Kidney glomerular epithelial cell (primary cell): ENCODE results near the gene RTEL1.

ENCODE experiments used
- DNase-seq: peaks from one replicate; lab custom pipeline; 2025; lab: John Stamatoyannopoulos, UW

The RTEL1 gene

DNA sequence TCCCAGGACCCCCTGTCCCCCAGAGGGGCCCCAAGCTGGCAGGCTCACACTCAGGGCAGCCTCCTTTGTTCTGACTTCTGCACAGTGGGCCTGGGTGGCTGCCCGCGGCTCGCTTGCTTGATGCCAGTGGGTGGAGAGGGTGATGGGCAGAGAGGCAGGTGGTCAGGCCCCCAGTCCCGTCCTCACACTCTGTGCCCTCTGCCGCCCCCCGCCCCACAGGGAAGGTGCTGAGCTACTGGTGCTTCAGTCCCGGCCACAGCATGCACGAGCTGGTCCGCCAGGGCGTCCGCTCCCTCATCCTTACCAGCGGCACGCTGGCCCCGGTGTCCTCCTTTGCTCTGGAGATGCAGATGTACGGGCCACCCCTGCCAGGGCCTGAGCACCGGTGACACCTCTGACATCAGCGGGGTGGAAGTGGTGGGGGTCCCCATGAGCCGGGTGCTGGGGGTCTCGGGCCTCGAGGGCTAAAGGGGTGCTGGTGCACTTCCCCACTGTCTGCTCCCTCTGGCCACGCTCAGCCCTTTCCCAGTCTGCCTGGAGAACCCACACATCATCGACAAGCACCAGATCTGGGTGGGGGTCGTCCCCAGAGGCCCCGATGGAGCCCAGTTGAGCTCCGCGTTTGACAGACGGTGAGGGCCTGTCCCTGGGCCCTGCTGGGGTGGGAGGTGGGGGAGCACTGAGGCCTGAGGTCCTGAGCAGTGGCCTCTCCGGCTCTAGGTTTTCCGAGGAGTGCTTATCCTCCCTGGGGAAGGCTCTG is 29.5 kb downstream of the RTEL1 start:
- no peak for DNase-seq

DNA sequence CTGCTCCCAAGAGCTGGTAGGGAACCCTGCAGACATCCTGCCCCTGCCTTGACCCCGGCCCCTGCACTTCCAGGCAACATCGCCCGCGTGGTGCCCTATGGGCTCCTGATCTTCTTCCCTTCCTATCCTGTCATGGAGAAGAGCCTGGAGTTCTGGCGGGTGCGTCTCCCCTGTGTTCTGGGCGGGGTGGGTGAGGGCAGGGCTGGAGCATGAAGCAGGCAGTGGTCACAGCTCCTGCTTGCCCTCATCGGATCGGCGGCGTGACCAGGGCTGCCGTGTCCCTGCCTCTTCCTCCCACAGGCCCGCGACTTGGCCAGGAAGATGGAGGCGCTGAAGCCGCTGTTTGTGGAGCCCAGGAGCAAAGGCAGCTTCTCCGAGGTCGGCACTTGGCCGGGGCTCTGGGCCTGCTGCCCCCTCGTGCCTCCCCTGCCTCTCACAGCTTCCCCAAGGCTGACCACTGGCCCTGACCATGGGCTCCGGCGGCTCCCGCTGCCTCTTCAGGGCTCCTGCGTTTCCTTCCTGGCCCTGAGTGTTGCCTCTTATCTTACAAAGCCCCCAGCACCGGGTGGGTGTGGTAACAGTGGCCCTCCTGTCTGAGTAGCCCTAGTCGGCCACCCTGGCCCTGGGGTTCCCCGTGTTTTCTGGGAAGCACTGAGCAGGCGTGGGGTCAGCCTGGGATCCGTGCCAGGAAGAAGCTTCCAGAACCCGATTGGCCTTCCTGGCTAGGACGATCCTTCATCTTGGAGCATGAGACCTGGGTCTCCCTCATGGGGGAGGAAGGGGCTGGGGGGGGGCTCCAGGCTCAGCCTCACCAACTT is 30.3 kb downstream of the RTEL1 start:
- DNase-seq: no peak

DNA sequence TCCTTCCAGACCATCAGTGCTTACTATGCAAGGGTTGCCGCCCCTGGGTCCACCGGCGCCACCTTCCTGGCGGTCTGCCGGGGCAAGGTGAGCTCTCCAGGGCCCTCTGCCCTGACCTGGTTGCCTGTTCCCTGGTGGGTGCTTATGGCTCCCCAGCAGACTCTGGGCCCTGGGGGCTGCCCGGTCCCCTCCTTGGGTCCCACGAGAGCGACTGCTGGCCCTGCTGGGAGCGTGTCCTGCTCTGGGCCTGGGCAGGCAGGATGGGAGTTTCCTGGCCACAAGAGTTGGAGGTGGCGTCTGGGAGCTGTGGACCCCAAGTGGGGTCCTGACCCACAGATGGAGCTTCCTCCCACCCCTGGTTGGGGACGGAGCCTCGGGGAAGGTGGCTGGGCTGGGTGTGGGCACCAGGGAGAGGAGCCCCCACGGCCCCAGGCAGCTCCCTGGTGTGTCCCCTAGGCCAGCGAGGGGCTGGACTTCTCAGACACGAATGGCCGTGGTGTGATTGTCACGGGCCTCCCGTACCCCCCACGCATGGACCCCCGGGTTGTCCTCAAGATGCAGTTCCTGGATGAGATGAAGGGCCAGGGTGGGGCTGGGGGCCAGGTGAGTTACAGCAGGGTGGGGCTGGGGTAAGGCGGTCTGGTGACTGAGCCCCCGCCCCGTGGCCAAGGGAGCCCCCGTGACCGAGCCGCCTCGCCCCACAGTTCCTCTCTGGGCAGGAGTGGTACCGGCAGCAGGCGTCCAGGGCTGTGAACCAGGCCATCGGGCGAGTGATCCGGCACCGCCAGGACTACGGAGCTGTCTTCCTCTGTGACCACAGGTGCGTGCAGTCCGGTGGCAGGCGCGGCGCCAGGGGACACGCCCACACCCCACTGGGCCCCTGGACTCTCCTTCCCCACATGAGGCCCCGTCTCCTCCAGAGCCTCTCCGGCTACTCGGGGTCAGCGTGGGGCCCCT is 31.2 kb downstream of the RTEL1 start:
- DNase-seq: no peak

DNA sequence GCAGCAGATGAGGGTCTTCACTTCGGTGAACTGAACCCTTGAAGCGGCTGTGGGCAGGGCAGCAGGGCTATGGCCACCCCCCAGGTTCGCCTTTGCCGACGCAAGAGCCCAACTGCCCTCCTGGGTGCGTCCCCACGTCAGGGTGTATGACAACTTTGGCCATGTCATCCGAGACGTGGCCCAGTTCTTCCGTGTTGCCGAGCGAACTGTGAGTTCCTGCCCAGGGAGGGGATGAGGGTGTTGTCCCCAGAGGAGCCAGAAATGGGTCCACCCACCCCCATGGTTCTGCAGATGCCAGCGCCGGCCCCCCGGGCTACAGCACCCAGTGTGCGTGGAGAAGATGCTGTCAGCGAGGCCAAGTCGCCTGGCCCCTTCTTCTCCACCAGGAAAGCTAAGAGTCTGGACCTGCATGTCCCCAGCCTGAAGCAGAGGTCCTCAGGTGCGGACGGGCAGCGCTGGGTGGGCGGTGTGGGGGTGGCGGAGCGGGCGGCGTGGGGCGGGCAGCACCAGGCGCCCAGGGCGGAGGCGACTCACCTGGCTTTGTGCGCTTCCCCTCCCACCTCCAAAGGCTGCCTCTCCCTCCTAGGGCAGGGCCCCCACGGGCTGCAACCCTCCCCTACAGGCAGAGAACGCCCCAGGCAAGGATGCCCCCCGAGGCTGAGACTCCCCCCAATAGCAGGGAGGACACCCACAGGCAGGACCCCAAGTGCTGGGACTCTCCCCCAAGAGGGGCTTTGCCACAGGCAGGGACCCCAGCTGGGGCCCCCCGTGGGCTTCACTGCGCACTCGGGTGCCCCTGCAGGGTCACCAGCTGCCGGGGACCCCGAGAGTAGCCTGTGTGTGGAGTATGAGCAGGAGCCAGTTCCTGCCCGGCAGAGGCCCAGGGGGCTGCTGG is 32.1 kb downstream of the RTEL1 start:
- no peak for DNase-seq

DNA sequence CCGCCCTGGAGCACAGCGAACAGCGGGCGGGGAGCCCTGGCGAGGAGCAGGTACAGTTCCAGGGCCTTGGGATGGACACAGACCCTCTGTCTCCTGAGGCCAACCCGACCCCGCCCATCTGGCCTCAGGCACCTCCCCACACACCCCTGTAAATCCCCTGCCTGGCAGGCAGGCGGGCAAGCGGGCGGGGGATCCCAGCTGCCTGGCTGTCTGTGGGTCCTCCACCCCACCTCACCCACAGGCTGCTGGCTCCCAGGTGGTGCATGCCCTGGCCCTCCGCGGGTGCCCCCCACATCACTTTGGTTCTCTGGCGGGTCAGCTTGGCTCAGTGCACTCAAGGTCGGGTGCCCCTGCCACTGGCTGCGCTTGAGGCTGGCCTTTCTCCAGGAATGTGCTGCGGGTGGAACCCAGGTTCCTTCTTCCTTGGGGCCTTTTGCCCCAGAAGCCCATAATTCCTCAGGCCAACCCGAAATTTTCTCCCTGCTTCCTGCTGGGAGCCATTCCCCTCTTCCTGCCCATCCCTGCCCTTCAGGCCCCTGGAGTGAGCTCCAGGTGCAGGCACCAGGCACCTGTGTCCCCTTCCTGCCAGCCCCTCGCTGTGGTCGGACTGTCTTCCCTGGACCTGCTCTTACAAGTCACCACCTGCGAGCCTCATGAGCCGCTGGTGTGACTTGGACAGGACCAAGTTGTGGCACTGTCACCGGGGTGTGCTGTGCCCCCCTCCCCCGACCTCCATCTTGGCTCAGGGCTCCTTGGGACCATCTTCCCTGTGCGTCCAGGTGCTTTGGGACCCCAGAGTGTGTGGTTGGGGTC is 33.0 kb downstream of the RTEL1 start:
- no peak for DNase-seq

DNA sequence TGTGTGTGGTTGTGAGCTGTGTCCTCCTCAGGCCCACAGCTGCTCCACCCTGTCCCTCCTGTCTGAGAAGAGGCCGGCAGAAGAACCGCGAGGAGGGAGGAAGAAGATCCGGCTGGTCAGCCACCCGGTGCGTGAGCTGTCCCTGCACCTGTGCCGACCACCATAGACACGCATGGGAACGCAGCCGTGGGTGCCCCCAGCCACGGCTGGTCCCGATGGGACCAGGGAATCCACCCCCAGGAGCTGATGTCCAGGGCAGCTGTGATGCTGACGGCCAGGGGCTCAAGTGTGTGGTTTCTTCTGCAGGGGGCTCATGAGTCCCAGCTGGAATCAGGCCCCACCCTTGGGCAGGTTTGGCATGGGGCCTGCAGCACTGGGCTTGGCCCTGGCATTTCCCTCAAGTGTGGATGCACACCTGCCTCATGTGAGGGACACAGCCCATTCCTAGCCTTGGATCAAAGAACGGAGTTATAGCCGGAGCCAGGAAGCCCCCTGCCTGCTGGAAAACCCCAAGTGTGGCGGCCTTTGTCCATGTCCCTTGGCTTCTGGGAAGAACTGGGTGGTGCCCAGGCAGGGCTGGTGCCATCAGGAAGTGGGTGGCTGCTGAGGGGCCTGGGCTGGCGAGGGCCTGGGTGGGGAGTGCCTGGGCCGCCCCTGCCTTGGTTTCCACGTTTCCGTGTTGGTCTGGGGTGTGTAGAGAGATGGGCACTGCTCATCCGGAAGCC is 33.8 kb downstream of the RTEL1 start:
- DNase-seq: no peak

DNA sequence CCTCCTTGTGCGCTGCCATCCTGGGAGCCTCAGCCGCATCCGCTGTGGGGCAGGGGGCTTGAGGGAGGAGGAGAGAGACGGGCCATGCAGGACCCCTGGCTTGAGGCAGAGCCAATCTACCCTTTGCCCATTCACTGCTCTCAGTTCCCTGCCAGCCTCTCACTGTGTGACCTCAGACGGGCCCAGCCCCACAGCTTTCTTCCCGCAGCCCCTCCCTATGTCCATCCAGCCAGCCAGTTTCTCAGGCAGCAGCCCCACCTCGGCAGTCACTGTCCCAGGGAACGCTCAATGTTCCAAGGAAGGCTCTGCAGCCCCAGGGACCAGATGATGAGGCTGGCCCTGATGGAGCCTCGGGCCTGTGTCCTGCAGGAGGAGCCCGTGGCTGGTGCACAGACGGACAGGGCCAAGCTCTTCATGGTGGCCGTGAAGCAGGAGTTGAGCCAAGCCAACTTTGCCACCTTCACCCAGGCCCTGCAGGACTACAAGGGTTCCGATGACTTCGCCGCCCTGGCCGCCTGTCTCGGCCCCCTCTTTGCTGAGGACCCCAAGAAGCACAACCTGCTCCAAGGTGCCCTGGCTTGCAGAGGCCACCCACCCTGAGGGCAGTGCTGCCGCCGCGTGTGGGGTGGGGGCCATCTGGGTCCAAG is 34.4 kb downstream of the RTEL1 start:
- no peak for DNase-seq

DNA sequence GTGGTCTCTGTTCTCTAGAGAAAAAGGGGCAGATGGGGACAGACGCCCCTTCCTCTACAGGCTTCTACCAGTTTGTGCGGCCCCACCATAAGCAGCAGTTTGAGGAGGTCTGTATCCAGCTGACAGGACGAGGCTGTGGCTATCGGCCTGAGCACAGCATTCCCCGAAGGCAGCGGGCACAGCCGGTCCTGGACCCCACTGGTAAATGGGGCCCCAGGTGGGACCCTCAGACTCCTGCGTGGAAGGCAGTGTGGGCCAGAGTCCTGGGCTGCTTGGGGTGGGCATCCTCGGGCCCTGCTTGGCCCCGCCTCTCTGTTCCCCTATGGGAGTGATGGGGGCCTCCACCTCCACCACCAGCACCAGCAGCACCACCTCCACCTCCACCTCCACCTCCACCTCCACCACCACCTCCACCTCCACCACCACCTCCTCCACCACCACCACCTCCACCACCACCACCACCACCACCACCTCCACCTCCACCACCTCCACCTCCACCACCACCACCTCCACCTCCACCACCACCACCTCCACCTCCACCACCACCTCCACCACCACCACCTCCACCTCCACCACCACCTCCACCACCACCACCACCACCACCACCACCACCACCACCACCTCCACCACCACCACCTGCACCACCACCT is 35.1 kb downstream of the RTEL1 start:
- DNase-seq: no peak

DNA sequence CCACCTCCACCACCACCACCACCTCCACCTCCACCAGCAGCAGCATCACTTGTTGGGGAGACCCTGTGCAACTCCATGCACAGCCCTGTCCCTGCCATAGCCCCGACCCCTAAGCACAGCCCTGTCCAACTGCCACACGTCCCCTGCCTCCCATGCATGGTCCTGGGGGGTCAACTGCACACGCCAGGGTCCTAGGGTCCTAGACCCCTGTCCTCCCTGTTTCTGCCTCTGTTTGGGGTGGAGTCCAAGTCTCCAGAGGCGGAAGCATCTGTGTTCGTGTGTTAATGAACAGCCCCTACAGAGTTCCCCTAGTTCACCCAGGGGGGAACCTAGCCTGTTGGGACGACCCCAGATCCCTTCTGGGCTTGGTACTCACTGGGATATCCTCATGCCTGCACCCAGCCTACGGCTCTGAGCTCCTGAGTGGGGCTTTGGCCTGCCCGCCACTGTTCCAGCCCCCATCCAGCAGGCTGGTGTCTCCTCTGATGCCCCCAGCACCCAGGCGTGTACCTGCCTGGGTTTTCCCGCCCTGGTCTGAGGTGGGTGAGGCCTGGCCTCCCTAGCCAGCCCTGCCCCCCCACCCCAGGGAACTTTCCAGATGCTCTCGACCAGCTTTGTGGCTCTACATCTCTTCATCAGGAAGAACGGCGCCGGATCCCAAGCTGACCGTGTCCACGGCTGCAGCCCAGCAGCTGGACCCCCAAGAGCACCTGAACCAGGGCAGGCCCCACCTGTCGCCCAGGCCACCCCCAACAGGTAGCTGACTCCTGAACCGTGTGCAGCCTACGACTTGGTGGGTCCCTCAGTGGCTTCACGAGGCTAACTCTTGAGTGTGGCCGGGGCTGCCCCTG is 35.8 kb downstream of the RTEL1 start:
- DNase-seq: no peak

DNA sequence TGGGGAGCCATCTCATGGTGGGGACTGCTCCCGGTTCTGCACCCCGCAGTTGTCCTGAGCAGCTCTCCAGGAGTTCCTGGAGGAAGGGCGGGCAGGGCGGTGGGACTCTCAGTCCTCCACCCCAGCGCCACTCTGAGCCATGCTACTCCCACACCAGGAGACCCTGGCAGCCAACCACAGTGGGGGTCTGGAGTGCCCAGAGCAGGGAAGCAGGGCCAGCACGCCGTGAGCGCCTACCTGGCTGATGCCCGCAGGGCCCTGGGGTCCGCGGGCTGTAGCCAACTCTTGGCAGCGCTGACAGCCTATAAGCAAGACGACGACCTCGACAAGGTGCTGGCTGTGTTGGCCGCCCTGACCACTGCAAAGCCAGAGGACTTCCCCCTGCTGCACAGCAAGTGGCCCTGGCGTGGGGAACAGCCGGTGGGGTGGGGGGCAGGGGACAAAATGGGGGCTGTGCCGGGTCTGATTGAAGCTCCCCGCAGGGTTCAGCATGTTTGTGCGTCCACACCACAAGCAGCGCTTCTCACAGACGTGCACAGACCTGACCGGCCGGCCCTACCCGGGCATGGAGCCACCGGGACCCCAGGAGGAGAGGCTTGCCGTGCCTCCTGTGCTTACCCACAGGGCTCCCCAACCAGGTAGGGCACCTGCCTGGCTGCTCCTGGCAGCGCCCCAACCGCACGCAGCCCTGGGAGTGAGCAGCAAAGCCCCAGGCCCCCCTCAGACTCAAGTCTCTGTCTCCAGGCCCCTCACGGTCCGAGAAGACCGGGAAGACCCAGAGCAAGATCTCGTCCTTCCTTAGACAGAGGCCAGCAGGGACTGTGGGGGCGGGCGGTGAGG is 36.7 kb downstream of the RTEL1 start:
- DNase-seq: no peak

DNA sequence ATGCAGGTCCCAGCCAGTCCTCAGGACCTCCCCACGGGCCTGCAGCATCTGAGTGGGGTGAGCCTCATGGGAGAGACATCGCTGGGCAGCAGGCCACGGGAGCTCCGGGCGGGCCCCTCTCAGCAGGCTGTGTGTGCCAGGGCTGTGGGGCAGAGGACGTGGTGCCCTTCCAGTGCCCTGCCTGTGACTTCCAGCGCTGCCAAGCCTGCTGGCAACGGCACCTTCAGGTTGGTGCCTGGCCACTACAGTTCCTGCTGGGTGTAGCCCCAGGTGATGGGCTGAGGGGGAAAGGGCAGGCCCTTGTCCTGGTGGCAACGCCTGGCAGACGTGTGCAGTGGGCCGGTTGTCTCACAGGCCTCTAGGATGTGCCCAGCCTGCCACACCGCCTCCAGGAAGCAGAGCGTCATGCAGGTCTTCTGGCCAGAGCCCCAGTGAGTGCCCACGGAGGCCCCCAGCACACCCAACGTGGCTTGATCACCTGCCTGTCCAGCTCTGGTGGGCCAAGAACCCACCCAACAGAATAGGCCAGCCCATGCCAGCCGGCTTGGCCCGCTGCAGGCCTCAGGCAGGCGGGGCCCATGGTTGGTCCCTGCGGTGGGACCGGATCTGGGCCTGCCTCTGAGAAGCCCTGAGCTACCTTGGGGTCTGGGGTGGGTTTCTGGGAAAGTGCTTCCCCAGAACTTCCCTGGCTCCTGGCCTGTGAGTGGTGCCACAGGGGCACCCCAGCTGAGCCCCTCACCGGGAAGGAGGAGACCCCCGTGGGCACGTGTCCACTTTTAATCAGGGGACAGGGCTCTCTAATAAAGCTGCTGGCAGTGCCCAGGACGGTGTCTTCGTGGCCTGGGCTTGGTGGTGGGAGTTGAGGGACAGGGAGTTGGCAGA is 37.6 kb downstream of the RTEL1 start:
- DNase-seq: no peak

DNA sequence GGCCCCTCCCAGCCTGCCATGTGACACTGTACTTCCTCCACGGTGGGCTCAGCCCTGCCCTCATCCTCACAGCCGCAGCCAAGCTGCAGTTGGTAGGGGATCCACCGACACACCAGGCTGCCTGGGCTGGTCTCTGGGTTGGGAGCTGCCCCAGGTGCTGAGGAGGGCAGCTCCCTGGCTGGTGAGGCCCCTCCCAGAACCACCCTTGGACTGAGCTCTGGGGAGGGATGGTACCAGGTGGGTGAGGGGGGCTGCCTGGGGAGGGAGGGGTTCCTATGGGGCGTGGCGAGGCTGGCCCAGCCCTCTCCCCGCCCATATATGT is 38.2 kb downstream of the RTEL1 start:
- no peak for DNase-seq

DNA sequence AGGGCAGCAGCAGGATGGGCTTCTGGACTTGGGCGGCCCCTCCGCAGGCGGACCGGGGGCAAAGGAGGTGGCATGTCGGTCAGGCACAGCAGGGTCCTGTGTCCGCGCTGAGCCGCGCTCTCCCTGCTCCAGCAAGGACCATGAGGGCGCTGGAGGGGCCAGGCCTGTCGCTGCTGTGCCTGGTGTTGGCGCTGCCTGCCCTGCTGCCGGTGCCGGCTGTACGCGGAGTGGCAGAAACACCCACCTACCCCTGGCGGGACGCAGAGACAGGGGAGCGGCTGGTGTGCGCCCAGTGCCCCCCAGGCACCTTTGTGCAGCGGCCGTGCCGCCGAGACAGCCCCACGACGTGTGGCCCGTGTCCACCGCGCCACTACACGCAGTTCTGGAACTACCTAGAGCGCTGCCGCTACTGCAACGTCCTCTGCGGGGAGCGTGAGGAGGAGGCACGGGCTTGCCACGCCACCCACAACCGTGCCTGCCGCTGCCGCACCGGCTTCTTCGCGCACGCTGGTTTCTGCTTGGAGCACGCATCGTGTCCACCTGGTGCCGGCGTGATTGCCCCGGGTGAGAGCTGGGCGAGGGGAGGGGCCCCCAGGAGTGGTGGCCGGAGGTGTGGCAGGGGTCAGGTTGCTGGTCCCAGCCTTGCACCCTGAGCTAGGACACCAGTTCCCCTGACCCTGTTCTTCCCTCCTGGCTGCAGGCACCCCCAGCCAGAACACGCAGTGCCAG is 38.7 kb downstream of the RTEL1 start, which contains the start of gene TNFRSF6B:
TNFRSF6B (plus strand) TSS at position 25 of the 729 bp plus-strand sequence; CDS start at position 141, 116 bp downstream.
- no peak for DNase-seq

DNA sequence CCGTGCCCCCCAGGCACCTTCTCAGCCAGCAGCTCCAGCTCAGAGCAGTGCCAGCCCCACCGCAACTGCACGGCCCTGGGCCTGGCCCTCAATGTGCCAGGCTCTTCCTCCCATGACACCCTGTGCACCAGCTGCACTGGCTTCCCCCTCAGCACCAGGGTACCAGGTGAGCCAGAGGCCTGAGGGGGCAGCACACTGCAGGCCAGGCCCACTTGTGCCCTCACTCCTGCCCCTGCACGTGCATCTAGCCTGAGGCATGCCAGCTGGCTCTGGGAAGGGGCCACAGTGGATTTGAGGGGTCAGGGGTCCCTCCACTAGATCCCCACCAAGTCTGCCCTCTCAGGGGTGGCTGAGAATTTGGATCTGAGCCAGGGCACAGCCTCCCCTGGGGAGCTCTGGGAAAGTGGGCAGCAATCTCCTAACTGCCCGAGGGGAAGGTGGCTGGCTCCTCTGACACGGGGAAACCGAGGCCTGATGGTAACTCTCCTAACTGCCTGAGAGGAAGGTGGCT is 39.3 kb downstream of the RTEL1 start:
- no peak for DNase-seq
